MV-4-11 (cell line): Measurements from ENCODE around the gene TMEM225B.
"Not testable (repeated sequence)": the region's sequence is repeated elsewhere in the genome, so short reads cannot be mapped to it uniquely, and the experiment has no call there.

Experiments used
- DNase-seq: peaks from one replicate; lab custom pipeline; 2025; lab: John Stamatoyannopoulos, UW

TMEM225B gene

DNA sequence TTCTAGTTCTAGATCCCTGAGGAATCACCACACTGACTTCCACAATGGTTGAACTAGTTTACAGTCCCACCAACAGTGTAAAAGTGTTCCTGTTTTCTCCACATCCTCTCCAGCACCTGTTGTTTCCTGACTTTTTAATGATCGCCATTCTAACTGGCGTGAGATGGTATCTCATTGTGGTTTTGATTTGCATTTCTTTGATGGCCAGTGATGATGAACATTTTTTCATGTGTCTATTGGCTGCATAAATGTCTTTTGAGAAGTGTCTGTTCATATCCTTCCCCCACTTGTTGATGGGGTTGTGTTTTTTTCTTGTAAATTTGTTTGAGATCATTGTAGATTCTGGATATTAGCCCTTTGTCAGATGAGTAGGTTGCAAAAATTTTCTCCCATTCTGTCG, 56.6 kb downstream of the TMEM225B start:
- not testable (repeated sequence) for DNase-seq

GRCh38 chr7:99657879-99658278, 59.8 kb downstream of the TMEM225B start:
- not testable (repeated sequence) for DNase-seq
